SK-N-MC (cell line): Measurements from ENCODE around the gene BMF.

ENCODE experiments used
- DNase-seq: peaks from one replicate; pipeline ENCODE4 v3.0.0-alpha.2; 2011; ENCODE audit warnings: low read depth, low spot score
- H3K27ac ChIP-seq: fragments of 200-600 bp; sonication (generic); 2 replicates; pipeline ENCODE4 v1.5.1; 2016; ENCODE audit warnings: mixed run types
- H3K36me3 ChIP-seq: fragments of 200-600 bp; sonication (generic); 2 replicates; pipeline ENCODE4 v1.6.1; 2017; ENCODE audit warnings: antibody characterized with exemption, low read length, mixed read lengths; ENCODE audit not compliant: insufficient read depth
- H3K4me3 ChIP-seq: fragments of 200-600 bp; sonication (generic); 2 replicates; pipeline ENCODE4 v1.5.1; 2016
- H3K9ac ChIP-seq: fragments of 200-600 bp; sonication (generic); 2 replicates; pipeline ENCODE4 v1.8.0; 2017; ENCODE audit warnings: mixed run types, mixed read lengths; ENCODE audit not compliant: insufficient read length
- H3K9me3 ChIP-seq: fragments of 200-600 bp; sonication (generic); 2 replicates; pipeline ENCODE4 v1.6.1; 2017; ENCODE audit warnings: low read depth, mild to moderate bottlenecking, antibody characterized with exemption, low read length, moderate library complexity, mixed read lengths
- EZH2 ChIP-seq: fragments of 200-600 bp; sonication (generic); IDR thresholded peaks from one replicate; pipeline ENCODE4 v1.6.1; 2017; ENCODE audit warnings: antibody characterized with exemption
- FOXP2 ChIP-seq: optimal IDR thresholded peaks from 2 replicates; pipeline ENCODE3; 2011; ENCODE audit warnings: mild to moderate bottlenecking, moderate library complexity; ENCODE audit not compliant: insufficient read depth; ENCODE audit errors: extremely low read length, control extremely low read depth
- POLR2AphosphoS5 ChIP-seq: IDR thresholded peaks from 2 replicates; pipeline ENCODE4 v1.6.1; 2012; ENCODE audit warnings: mild to moderate bottlenecking, low read depth, low read length, borderline replicate concordance

BMF gene

GRCh38 chr15:40106203-40107161, 2.2 kb downstream of the BMF start:
- peak overlapping the region; percentile 69 for H3K9ac ChIP-seq

GRCh38 chr15:40105517-40106202, 3.0 kb downstream of the BMF start:
- Histone ChIP-seq H3K9me3 (no peaks in the 10 kb centered on the region), H3K9ac (peak overlapping the region; percentile 69), H3K4me3 (peak overlapping the region; percentile 84; the same call in 1 of the 2 replicates)

More at GRCh38 chr15:40106203-40107161, 2.2 kb downstream of the BMF start:
- DNase-seq = no peak
- Histone ChIP-seq H3K27ac (peak overlapping the region; percentile 92), H3K9me3 (no peaks in the 10 kb centered on the region), H3K36me3 (peaks cover 6% of the 10 kb centered on the region; the same call in 1 of the 2 replicates), H3K4me3 (peak overlapping the region; percentile 84)
- TF ChIP-seq POLR2AphosphoS5 = peak; percentile 39
- no peak for TF ChIP-seq EZH2
- no peak for TF ChIP-seq FOXP2

DNA sequence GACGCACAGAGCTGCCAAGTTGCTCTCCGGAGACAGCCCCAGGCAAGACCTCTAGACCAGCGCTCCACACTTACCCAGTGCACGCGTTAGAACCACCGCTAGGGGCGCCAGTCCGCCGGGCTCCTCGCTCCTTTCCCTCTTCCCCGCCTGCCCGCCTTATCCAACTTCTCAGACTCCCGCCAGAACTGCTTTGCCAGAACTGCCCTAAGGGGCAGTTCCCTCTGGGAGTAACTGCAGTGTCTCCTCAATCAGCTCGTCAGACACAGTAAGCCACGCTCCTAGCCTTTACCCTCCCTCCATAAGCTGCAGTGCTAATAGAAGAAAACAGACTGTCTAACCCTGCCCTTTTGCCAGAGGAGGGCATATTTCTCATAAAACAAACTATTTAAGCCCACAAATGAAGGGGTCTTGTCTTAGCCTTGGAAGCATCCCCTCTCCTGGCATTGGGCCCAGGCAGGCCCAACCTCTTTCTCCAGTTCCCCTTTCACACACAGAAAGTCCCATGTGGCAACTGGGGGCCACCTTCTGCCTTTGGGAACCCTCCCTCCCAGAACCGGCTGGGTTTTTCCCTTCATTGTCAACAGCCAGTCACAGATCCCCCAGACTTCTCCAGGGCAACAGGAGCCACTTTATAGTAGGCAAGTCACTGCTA, 3.7 kb downstream of the BMF start:
- Histone ChIP-seq H3K4me3 (peak overlapping the region; percentile 53), H3K9me3 (no peaks in the 10 kb centered on the region), H3K36me3 (peaks cover 6% of the 10 kb centered on the region; the same call in 1 of the 2 replicates), H3K9ac (peak overlapping the region; percentile 69), H3K27ac (peak overlapping the region; percentile 92)
- peak; percentile 63 for DNase-seq
- TF ChIP-seq FOXP2 (no peak), POLR2AphosphoS5 (peak; percentile 61)

More at GRCh38 chr15:40105517-40106202, 3.0 kb downstream of the BMF start:
- Histone ChIP-seq H3K27ac (peak overlapping the region; percentile 92), H3K36me3 (peaks cover 6% of the 10 kb centered on the region; the same call in 1 of the 2 replicates)
- no peak for TF ChIP-seq POLR2AphosphoS5
- no peak for TF ChIP-seq EZH2
- no peak for TF ChIP-seq FOXP2
- DNase-seq = no peak

GRCh38 chr15:40104296-40104864, 4.3 kb downstream of the BMF start:
- no peak for DNase-seq
- Histone ChIP-seq H3K4me3 (peak overlapping the region; percentile 53), H3K27ac (peak overlapping the region; percentile 92), H3K9ac (peak overlapping the region; percentile 0), H3K36me3 (peaks cover 6% of the 10 kb centered on the region; the same call in 1 of the 2 replicates), H3K9me3 (no peaks in the 10 kb centered on the region)
- TF ChIP-seq POLR2AphosphoS5 (no peak), FOXP2 (no peak), EZH2 (no peak)

GRCh38 chr15:40103864-40104271, 4.8 kb downstream of the BMF start:
- Histone ChIP-seq H3K36me3 (peaks cover 6% of the 10 kb centered on the region; the same call in 1 of the 2 replicates), H3K4me3 (peak overlapping the region; percentile 53), H3K9me3 (no peaks in the 10 kb centered on the region), H3K9ac (peak overlapping the region; percentile 21), H3K27ac (peak overlapping the region; percentile 92)
- DNase-seq = no peak
- TF ChIP-seq POLR2AphosphoS5 = no peak
- TF ChIP-seq EZH2 = no peak
- no peak for TF ChIP-seq FOXP2

DNA sequence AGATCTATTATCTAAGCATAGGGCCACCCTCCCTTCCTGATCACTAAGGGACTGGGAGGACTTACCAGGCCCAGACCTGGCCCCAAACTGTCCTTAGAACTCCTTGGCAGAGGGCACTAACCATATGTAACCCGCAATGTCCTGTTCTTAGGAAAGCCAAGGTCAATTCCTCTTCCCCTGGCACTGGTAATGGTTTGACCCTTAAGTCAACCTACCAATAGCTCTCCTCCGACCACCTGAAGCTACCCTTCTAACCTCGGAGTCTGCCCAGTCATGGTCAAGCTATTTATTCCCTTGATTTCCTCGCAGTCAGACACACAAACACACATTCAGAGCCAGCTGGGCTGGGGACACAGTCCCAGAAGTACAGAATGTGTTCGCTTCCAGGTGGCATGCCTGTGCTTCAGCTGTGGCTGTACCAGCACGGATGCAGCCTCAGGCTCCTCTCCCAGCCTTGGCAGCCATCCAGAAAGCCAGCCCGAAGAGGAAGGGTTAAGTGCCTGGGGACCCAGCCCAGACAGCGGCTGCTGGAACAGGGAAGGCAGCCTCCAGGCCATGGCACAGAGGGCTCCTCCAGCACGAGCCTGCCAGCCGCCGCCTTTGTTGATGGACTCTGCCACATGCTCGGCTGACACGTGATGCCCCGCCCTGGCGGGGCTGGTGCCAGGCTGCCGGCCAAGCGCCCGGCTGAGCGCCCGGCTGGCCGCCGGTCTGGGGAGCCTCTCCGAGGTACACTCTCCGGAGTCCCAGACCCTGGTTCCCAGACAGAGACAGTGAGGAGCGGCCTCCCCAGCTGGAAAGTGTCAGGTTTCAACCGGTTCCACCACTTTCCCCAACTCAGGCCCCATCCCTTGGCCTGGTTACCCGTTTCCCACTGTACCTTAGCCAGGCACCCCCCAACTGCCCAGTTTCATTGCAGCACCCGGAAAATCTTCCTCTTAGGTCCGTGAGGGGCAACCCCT, 5.5 kb downstream of the BMF start:
- no peaks in the 10 kb centered on the region for H3K9me3 ChIP-seq
- H3K27ac ChIP-seq = peak overlapping the region; percentile 92
- DNase-seq = no peak
- TF ChIP-seq POLR2AphosphoS5 (peak; percentile 50; the same call in 1 of the 2 replicates), FOXP2 (peak; percentile 56), EZH2 (no peak)
- peak overlapping the region; percentile 30 for H3K9ac ChIP-seq
- peak overlapping the region; percentile 53 for H3K4me3 ChIP-seq
- peaks cover 6% of the 10 kb centered on the region; the same call in 1 of the 2 replicates for H3K36me3 ChIP-seq
